ENCODE data around the gene FGF1.

FGF1 gene

GRCh38 chr5:142645456-142645855 is 40.4 kb downstream of the FGF1 start:
- no peak for FAIRE-seq

GRCh38 chr5:142644640-142645361 is 41.1 kb downstream of the FGF1 start:
- no peak for FAIRE-seq
- no peak for DNase-seq (ENCODE audit: insufficient read length, low spot score)

More at GRCh38 chr5:142645456-142645855, 40.4 kb downstream of the FGF1 start:
- no peak for DNase-seq (ENCODE audit: insufficient read length, low spot score)

GRCh38 chr5:142644127-142644526 is 41.8 kb downstream of the FGF1 start:
- FAIRE-seq (no peak), DNase-seq (ENCODE audit: insufficient read length, low spot score) (no peak)

GRCh38 chr5:142643634-142644033 is 42.3 kb downstream of the FGF1 start:
- DNase-seq (ENCODE audit: insufficient read length, low spot score) = no peak
- no peak for FAIRE-seq

- no peak for FAIRE-seq
- no peak for DNase-seq (ENCODE audit: insufficient read length, low spot score)
Observed at GRCh38 chr5:142642427-142642826, 43.5 kb downstream of the FGF1 start.

GRCh38 chr5:142641711-142642110 is 44.2 kb downstream of the FGF1 start:
- no peak for DNase-seq (ENCODE audit: insufficient read length, low spot score)
- no peak for FAIRE-seq

GRCh38 chr5:142640316-142641005 is 45.4 kb downstream of the FGF1 start:
- no peak for FAIRE-seq
- DNase-seq (ENCODE audit: insufficient read length, low spot score) = no peak

GRCh38 chr5:142639455-142639854 is 46.4 kb downstream of the FGF1 start:
- no peak for FAIRE-seq
- no peak for DNase-seq (ENCODE audit: insufficient read length, low spot score)

GRCh38 chr5:142637871-142638270 is 48.0 kb downstream of the FGF1 start:
- no peak for FAIRE-seq
- DNase-seq (ENCODE audit: insufficient read length, low spot score) = no peak

- DNase-seq (ENCODE audit: insufficient read length, low spot score) (no peak), FAIRE-seq (no peak)
Observed at GRCh38 chr5:142636698-142637324, 49.1 kb downstream of the FGF1 start.

- no peak for DNase-seq (ENCODE audit: insufficient read length, low spot score)
- FAIRE-seq = no peak
Observed at GRCh38 chr5:142636093-142636492, 49.8 kb downstream of the FGF1 start.

GRCh38 chr5:142634216-142635011 is 51.5 kb downstream of the FGF1 start:
- FAIRE-seq (no peak), DNase-seq (ENCODE audit: insufficient read length, low spot score) (no peak)

GRCh38 chr5:142630927-142631539 is 54.9 kb downstream of the FGF1 start:
- no peak for FAIRE-seq
- no peak for DNase-seq (ENCODE audit: insufficient read length, low spot score)

- DNase-seq (ENCODE audit: insufficient read length, low spot score) (no peak), FAIRE-seq (no peak)
Observed at GRCh38 chr5:142627383-142628217, 58.3 kb downstream of the FGF1 start.

GRCh38 chr5:142626786-142627185 is 59.1 kb downstream of the FGF1 start:
- FAIRE-seq (no peak), DNase-seq (ENCODE audit: insufficient read length, low spot score) (no peak)

- DNase-seq (ENCODE audit: insufficient read length, low spot score) (no peak), FAIRE-seq (no peak)
Observed at GRCh38 chr5:142626099-142626498, 59.8 kb downstream of the FGF1 start.

GRCh38 chr5:142621227-142621626 is 64.7 kb downstream of the FGF1 start:
- FAIRE-seq (no peak), DNase-seq (ENCODE audit: insufficient read length, low spot score) (no peak)

- FAIRE-seq = no peak
Observed at GRCh38 chr5:142619815-142620214, 66.1 kb downstream of the FGF1 start.

GRCh38 chr5:142618130-142618523 is 67.8 kb downstream of the FGF1 start:
- DNase-seq (ENCODE audit: insufficient read length, low spot score) = no peak
- no peak for FAIRE-seq

More at GRCh38 chr5:142619815-142620214, 66.1 kb downstream of the FGF1 start:
- no peak for DNase-seq (ENCODE audit: insufficient read length, low spot score)

All from GM19239 (cell line).